Measurements from ENCODE around the gene TBC1D9.

DNA sequence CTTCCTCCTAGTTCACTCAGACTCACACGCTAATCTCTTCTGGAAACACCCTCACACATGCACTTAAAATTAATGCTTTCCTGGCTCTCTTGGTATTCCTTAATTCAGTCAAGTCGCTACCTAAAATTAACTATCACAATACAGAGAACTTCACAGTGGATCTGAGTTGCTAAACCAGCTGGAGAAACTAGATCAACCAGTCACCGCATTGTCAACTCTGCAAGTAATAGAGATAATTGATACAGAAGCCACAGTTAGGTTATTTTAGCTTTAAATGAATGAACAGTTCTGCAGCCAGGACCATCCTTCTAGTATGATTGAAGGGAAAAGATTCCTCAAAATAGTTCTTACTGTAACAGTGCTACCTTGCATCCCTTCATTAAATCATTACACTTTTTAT is 6.0 kb upstream of the TBC1D9 start:
- TF ChIP-seq, protein P1, sequence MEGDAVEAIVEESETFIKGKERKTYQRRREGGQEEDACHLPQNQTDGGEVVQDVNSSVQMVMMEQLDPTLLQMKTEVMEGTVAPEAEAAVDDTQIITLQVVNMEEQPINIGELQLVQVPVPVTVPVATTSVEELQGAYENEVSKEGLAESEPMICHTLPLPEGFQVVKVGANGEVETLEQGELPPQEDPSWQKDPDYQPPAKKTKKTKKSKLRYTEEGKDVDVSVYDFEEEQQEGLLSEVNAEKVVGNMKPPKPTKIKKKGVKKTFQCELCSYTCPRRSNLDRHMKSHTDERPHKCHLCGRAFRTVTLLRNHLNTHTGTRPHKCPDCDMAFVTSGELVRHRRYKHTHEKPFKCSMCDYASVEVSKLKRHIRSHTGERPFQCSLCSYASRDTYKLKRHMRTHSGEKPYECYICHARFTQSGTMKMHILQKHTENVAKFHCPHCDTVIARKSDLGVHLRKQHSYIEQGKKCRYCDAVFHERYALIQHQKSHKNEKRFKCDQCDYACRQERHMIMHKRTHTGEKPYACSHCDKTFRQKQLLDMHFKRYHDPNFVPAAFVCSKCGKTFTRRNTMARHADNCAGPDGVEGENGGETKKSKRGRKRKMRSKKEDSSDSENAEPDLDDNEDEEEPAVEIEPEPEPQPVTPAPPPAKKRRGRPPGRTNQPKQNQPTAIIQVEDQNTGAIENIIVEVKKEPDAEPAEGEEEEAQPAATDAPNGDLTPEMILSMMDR (IDR thresholded peaks at IDR 0.05; ENCODE audit: low read depth, low read length) = no peak
- no peak for TF ChIP-seq EZH2phosphoT487 (IDR thresholded peaks at IDR 0.05; ENCODE audit: low read depth)

Data from OCI-LY3 (cell line).